Measurements from ENCODE around the gene CHTF8.

DNA sequence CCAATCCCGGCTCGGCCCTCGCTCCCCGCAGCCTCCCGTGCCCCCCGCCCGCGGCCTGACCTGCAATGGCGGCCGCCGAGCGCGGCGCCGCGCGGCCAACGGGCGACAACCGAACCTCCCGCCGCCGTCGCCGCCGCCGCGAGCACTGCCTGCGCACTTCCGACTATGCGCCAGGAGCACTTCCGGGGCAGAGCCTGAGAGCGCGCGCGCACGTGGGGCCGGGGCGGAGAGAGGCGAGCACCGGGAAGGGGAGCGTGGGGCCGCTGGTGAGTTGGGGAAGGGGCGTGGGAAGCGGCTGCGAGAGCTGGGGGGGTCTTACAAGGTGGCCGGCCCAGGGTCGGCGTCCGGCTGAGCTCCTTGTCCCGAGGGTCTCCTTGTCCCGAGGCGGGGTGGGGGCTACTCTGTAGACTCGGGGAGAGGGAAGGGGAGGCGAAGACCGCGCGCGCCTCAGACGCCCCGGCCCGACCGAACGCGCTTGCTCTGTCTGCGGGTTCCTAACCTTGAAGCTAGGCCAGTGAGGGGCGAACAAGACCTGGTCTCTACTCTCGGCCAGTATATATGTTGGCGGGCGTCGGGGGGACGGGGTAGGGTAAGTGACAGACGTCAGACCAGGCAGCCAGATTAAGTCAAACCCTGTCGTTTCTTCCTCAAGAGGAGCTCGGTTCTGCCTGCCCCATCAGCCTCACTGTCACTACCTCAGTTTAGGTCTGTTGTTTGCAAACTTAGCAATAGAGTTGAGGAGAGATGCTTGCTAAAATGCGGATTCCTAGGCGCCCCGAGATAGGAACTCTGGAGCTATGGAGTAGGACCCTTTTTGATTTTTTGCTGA lies at the start of gene CHTF8, which contains the start of gene UTP4:
- TF ChIP-seq CEBPB (IDR thresholded peaks at IDR 0.05) (no peak), TAF1 (IDR thresholded peaks at IDR 0.05; ENCODE audit: low read depth) (peak; percentile 65), RAD21 (IDR thresholded peaks at IDR 0.05; ENCODE audit: low read depth) (no peak), EP300 (IDR thresholded peaks at IDR 0.05; ENCODE audit: borderline replicate concordance) (no peak; the same call in 1 of the 2 replicates), EGR1 (IDR thresholded peaks at IDR 0.05) (no peak; the same call in 1 of the 2 replicates), YY1 (IDR thresholded peaks at IDR 0.05; ENCODE audit: low read depth) (peak; percentile 72), ZBTB7A (IDR thresholded peaks at IDR 0.05; ENCODE audit: low read depth) (peak; percentile 85; the same call in 1 of the 2 replicates), CREB1 (IDR thresholded peaks at IDR 0.05; ENCODE audit: low read depth) (no peak), TCF12 (IDR thresholded peaks at IDR 0.05; ENCODE audit: low read depth) (peak; percentile 25; the same call in 1 of the 2 replicates)
- TF ChIP-seq, protein P1, sequence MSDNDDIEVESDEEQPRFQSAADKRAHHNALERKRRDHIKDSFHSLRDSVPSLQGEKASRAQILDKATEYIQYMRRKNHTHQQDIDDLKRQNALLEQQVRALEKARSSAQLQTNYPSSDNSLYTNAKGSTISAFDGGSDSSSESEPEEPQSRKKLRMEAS (IDR thresholded peaks at IDR 0.05) = peak; percentile 97
- TF ChIP-seq, protein P2, sequence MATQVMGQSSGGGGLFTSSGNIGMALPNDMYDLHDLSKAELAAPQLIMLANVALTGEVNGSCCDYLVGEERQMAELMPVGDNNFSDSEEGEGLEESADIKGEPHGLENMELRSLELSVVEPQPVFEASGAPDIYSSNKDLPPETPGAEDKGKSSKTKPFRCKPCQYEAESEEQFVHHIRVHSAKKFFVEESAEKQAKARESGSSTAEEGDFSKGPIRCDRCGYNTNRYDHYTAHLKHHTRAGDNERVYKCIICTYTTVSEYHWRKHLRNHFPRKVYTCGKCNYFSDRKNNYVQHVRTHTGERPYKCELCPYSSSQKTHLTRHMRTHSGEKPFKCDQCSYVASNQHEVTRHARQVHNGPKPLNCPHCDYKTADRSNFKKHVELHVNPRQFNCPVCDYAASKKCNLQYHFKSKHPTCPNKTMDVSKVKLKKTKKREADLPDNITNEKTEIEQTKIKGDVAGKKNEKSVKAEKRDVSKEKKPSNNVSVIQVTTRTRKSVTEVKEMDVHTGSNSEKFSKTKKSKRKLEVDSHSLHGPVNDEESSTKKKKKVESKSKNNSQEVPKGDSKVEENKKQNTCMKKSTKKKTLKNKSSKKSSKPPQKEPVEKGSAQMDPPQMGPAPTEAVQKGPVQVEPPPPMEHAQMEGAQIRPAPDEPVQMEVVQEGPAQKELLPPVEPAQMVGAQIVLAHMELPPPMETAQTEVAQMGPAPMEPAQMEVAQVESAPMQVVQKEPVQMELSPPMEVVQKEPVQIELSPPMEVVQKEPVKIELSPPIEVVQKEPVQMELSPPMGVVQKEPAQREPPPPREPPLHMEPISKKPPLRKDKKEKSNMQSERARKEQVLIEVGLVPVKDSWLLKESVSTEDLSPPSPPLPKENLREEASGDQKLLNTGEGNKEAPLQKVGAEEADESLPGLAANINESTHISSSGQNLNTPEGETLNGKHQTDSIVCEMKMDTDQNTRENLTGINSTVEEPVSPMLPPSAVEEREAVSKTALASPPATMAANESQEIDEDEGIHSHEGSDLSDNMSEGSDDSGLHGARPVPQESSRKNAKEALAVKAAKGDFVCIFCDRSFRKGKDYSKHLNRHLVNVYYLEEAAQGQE (IDR thresholded peaks at IDR 0.05; ENCODE audit: low read depth) = no peak
- TF ChIP-seq, protein P3, sequence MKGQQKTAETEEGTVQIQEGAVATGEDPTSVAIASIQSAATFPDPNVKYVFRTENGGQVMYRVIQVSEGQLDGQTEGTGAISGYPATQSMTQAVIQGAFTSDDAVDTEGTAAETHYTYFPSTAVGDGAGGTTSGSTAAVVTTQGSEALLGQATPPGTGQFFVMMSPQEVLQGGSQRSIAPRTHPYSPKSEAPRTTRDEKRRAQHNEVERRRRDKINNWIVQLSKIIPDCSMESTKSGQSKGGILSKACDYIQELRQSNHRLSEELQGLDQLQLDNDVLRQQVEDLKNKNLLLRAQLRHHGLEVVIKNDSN (IDR thresholded peaks at IDR 0.05) = peak; percentile 79

All from Ishikawa (cell line).